GM12892 (cell line): ENCODE measurements around the gene EIF2S2.

ENCODE experiments used
- POLR2A ChIP-seq: IDR thresholded peaks from 2 replicates; pipeline ENCODE4 v1.6.1; 2011; ENCODE audit warnings: low read depth, low read length, control low read depth
- POLR2AphosphoS5 ChIP-seq: IDR thresholded peaks from 2 replicates; pipeline ENCODE4 v1.6.1; 2011; ENCODE audit warnings: low read depth, low read length, control low read depth

DNA sequence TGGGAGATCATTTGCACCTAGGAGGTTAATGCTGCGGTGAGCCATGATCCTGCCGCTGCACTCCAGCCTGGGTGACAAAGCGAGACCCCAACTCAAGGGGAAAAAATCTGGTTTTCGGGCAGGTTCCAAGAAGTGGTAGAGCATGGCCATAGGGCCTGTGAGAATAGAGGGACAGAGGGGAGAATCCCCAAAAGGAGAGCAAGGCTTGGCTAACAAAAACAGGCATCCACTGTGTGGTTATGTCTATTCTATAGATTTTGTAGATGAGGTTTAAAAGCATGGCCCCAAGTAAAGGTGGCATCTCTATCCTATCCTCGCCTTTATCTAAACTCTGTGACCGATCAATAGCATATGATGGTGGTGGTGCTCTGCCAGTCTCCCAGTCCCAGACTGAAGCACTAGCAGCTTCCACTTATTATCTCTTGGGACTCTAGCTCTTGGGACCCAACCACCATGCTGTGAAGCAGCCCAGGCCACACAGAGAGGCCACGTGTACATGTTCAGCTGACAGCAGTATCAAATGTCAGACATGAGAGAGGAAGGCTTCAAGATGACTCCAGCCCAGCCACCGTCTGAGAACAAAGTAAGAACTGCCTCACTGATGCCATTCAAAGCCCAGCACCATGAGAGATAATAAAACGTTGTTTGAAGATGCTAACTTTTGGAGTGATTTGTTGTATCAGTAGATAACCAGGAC lies 27.7 kb downstream of the EIF2S2 start:
- TF ChIP-seq POLR2AphosphoS5, result no peak
- no peak; the same call in 1 of the 2 replicates for TF ChIP-seq POLR2A
